GM18951 (cell line): Measurements from ENCODE around the gene DTD1.

Experiments used
- POLR2A ChIP-seq: IDR thresholded peaks from 4 replicates; pipeline ENCODE4 v1.6.1; 2011; ENCODE audit warnings: mild to moderate bottlenecking; ENCODE audit not compliant: insufficient read length, insufficient read depth; ENCODE audit errors: extremely low read depth
- in situ Hi-C: fragments of 300-500 bp; cut with MboI; formaldehyde crosslinking; loops from one replicate; pipeline ENCODE4 v1.12.0; 2022; ENCODE audit warnings: low sequenced_read_pairs, mixed read lengths, inconsistent platforms; ENCODE audit not compliant: unreplicated experiment

DTD1 gene, protein sequence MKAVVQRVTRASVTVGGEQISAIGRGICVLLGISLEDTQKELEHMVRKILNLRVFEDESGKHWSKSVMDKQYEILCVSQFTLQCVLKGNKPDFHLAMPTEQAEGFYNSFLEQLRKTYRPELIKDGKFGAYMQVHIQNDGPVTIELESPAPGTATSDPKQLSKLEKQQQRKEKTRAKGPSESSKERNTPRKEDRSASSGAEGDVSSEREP

DNA sequence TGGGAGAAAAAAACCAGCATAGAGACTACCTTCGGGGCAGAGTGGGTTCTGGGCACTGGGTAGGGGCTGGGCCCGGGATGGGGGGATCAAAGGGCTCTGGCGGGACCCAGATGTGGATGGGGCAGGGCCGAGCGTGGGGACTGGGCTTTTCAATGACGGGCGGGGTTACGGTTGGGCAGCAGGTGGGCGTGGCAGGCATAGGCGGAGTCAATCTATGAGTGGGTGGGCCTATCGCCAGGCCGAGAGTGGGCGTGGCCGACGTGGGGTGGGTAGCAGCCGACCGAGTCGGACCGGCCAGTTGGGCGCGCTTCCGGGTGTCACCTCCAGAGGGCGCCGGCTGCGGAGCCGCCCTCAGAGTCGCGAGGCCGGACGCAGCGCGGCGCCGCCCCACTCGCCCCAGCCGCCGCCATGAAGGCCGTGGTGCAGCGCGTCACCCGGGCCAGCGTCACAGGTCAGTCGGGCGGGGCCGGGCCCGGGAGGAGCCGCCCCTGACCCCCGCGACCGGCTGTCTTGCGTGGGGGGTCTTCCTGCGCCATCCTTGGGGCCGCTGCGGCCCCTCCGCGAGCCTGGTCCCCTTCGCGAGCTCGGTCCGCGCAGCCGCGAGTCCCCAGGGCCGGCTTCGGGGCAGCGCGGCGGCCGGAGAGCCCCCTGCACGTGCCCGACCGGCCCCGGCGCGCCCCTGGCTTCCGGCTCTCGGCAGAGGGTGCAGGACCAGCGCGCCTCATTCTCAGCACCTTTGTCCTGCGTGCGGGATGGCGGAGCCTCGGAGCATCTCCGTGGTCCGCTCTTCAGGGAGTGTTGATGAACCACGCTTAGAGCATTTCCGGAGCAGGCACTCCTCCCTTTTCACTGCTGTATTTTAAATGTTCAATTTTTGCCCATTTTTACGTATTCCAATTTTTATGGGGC lies at the start of gene DTD1:
Gene DTD1 (plus strand): TSS at position 390 of the 909 bp plus-strand sequence. CDS start 19 bp downstream, at position 409.
- TF ChIP-seq POLR2A, result peak; percentile 77
- in situ Hi-C loops, result no loop called here

DNA sequence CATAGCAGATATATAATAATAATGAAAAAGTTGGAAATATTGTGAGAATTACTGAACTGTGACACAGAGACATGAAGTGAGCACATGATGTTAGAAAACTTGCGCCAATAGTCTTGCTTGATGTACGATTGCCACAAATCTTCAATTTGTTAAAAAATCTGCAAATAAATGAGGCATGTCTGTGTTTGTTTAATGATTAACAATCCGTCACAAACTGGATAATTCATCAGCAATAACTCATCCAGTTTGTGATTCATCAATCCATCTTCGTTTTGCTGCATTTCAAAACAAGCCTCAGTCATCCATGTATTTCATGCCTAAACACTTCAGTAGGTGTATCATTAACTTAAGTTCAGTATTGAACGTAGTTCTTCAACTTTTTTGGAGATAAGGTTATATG lies 46.1 kb upstream of the DTD1 start:
- in situ Hi-C loops, result no loop called here
- no peak for TF ChIP-seq POLR2A

DNA sequence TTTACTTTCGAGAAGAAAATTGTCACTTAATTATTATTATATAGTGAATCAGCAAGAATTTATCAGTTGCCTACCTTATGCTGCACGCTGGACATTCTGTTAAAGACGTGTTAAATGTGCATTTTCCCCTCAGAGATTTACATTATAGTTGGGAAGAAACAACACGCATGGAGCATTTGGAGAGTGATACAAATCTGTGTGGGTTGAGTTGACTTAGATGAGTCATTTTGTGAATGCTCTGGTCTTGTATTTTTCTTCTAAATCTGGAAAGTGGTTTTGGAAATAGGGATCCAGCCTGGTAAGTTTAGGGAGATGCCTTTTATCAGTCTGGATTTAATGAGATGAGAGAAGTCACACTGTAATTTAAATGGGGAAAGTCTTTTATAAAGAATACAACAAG lies 44.6 kb upstream of the DTD1 start:
- TF ChIP-seq POLR2A, result no peak
- in situ Hi-C loops, result no loop called here

DNA sequence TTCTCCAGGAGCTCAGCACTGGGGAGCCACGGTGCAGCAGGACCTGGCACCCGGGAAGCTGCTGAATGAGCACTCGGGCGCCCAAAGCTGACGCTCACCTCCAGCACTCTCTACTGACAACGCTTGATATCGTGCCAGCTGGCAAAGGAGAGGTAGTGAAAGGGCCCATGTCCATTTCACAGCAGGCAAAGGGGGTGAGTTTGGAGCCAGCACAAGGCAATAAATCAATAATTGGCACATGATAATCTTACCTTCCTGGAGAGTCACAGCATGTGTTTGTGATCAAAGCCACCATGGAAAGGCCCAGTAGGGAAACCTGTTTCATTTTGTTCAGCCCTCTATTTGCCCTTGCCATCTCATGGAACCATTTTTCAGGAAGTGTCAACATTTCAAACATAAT lies 43.9 kb upstream of the DTD1 start:
- TF ChIP-seq POLR2A, result no peak
- in situ Hi-C loops, result no loop called here

DNA sequence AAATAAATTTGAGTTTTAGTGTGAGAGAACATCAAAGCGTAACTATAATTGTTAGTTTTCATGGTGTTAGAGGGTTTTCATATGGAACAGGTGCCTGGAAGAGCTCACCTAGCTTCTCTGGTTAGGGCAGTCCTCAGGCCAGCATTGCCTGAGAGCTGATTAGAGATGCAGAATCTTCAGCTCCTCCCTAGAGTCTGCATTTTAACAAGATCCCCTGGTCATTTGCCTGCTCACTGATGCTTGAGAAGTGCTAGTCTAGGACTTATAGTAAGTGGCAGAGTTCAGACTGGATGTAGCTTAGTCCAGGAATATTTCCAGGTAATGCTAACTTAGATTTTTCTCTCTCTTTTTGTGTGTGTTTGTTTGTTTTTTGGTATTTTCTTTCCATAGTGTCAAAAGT lies 42.3 kb upstream of the DTD1 start:
- in situ Hi-C loops, result no loop called here
- no peak for TF ChIP-seq POLR2A

DNA sequence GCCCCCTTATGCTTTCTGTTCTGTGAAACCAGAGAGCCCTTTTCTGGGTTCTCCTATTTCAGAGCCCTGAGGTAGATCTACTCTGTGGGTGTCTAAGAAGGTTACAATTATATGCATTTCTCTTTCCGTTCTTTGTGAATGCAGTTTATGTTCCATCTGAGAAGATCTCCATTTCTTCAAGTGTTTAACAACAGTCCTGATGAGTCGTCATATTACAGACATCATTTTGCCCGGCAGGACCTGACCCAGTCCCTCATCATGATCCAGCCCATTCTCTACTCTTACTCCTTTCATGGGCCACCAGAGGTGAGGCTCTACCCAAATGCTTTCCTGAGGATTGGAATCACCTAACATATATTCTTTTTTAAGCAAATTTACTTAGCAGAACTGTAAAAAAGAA lies 39.4 kb upstream of the DTD1 start:
- no peak for TF ChIP-seq POLR2A
- in situ Hi-C loops, result no loop called here

DNA sequence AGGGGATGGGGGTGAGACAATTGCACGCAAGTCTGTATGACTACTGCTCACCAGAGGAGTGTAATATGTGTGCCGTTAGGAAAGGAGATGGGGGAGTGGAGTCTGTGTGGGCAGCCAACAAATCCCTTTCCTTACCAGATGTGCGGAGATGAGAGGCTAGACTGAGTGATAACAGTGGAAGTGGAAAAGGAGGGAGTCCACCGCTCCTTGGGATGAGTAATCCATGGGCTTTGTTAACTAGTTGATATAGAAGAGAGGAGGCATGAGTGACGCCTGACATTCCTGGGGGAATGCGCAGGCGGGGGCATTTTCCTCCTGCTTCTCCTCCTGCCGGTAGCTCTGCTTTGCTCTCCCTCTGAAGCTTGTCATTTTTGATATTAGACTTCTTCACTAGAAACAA lies 34.1 kb upstream of the DTD1 start:
- in situ Hi-C loops, result no loop called here
- TF ChIP-seq POLR2A, result no peak

DNA sequence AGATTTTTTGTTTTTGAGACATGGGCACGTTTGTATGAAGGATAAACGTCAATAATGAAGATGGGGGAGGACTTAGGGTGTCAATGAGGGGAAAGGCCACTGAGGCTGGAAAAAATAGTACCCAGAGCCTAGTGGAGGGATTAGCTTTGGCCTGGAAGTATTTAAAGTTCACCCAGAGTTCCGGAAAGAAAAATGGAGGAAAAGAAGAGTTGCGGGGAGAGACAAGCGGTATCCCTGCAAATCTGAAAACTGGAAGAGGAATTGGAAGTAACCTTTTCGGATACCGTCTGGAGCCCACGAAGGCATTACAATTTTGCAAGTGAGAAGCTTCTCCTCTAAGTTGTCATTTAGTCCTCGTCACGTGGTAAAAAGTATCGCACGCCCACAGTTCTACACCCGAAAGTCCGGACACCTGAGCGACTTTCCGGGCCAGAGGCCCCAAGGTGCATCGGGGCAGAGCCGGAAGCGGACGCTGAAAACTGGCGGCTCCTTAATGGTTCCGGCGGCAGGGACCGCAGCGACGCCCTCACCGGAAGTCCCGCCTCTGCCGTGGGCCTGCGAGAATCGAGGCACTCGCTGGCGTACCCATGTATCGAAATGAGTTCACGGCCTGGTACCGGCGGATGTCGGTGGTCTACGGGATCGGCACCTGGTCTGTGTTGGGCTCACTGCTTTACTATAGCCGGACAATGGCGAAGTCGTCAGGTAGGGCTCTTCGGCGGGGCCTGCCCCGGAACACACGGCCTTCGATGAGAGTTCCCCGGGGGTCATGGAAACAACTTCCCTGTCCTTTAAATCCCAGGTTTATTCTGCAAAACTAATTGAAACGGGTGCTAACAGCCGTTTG lies 20.7 kb upstream of the DTD1 start, which contains the start of gene SMIM26:
Gene SMIM26 (plus strand): TSS at position 541 of the 847 bp plus-strand sequence. CDS start 47 bp downstream, at position 588.
- in situ Hi-C loops, result no loop called here

DNA sequence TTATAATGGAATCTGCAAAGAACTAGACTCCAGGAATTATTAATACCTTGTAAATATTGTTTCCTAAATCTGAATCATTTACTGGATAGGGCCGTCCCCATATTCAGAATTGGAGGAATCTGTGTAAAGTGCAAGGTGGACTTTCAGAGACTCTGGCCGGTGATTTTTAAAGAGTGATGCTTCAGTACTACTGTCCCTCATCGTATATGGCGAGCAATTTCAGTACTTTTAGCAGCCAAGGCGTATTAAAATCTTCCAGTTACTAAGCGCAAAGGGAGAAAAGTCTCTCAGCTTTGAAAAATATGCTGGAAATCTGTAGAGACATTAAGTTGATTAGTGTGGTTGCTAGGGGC lies 20.1 kb upstream of the DTD1 start:
- TF ChIP-seq POLR2A, result no peak
- in situ Hi-C loops, result no loop called here

More for the DNA sequence above, 20.7 kb upstream of the DTD1 start, which contains the start of gene SMIM26:
- TF ChIP-seq POLR2A, result peak; percentile 93

DNA sequence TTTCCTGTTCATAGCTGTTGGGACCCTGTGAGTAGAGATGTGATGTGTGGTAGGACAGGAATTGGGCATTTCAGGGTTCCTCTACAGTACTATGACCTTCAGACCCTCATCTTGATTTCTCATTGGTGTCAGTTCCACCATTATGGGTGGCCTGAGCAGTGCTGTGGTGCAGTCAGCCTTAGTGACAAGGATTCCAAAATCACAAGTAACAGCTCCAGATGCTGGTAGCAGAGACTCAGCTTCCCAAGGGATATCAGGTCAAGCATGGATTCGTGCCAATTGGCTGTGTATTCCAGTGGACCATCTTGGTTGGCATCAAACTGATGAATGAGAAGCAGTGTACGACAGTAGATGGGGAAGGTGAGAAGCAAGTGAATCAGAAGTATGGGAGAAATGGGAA lies 16.8 kb upstream of the DTD1 start:
- no peak for TF ChIP-seq POLR2A
- in situ Hi-C loops, result no loop called here

- TF ChIP-seq POLR2A, result no peak
- in situ Hi-C loops, result no loop called here
These were observed 16.3 kb upstream of the DTD1 start for GRCh38 chr20:18571578-18571977.

DNA sequence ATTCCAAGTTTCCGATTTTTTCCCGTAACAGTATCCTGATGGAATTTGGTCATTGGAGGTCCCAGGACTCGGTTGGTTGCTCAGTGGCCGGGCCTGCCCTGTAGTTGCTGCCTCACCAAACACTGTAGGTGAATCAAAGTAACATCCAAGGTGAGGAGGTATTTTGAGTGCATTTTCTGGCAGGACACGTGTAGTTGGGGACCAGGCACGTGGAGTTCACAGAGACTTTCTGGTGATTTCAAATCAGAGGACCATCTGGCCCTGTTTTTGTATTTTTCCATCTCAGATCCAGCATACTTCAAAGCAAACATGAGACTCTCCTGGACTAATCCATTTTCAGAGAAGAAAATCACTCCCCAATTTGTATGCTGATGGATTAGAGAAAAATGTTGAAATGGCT lies 9.9 kb upstream of the DTD1 start:
- in situ Hi-C loops, result no loop called here
- no peak for TF ChIP-seq POLR2A

DNA sequence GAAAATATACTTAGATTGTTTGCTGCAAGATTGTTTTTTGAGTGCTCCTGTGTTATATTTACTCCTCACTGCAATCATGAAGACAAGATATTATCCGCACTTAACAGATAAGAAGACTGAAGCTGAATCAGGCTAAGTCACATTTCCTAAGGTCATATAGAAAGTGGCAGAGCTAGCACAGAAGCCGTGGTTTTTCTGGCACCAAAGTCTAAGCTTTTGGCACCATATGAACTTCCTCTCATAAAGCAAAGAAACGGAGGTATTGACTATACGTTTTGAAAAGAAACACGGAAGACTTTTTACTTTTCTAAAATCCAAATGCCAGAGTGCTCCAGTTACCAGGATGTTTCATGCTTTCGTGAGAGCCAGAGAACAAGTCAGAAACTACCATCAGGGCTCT lies 9.3 kb upstream of the DTD1 start:
- in situ Hi-C loops, result no loop called here
- no peak for TF ChIP-seq POLR2A

DNA sequence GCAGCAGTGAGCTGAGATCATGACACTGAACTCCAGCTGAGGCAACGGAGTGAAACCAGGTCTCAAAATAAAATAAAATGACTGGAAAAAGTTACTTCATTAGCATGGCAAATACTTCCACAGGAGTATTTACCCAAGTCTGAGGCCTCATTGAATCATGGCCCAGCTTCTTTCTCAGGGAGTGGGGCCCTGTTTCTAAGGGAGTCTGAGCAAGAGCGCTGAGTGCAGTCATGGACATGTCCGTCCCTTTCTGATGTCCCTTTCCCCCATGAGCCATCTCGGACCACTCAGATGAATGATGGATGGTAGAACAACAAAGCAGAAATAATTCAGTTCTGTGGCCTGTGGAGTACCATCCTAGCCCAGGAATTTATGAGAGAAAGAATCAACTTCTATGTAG lies 7.8 kb upstream of the DTD1 start:
- TF ChIP-seq POLR2A, result no peak

DNA sequence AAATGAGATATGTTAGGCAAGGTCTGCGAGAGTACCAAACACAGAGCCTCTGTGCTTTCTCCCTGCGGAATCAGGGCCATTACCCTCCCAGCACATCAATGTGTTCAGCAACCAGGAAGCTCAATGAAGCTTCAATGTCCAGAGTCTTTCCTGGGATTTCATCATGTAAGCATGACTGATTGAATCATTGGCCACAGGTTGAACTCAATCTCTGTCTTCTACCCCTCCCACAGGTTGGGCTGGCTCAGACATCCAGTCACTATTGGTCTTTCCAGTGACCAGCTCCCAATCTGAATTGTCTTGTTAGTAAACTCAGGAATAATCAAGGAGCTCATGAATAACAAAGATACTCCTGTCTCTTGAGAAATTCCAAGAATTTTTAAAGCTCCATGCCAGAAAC lies 2.7 kb upstream of the DTD1 start:
- in situ Hi-C loops, result no loop called here
- TF ChIP-seq POLR2A, result no peak

More for the DNA sequence above, 7.8 kb upstream of the DTD1 start:
- in situ Hi-C loops, result no loop called here
